NOMO-1 (cell line): ENCODE results near the gene DBI.
"Not testable (repeated sequence)": the region's sequence is repeated elsewhere in the genome, so short reads cannot be mapped to it uniquely, and the experiment has no call there.

Source experiments
- DNase-seq, 2 experiments: peaks; one replicate each; lab custom pipeline; 2025; ENCODE audit not compliant: unreplicated experiment in 2 of 2; lab: John Stamatoyannopoulos, UW

The DBI gene

DNA sequence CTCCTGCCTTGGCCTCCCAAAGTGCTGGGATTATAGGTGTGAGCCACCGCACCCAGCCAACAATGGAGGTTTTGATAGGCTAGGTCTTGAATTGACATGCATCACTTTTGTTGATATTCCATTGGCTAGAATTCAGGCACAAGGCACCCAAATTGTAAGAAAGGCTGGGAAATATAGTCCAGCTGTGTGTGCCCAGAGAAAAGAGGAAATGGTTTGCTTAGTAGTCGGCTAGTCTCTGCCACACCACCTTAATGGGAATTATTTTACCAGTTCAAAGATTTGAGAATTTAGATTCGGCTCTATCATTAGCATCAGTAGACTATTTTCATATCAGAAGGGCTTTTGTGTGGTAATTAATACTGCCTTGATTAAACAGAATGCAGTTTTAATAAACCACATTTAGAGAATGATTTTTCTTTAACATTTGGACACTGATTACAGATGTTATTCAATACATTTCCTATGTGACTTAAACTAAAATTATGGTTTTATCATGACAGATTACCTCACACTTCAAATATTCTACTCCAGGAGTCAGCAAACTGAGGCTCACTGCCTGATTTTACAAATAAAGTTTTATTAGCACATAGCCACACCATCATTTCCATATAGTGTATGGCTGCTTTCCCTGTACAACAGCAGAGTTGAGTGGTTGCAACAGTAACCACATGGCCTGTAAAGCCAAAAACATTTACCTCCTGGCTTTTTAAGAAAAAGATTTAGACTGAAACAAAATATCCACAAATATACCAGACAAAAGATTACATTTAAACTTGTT is 27.4 kb downstream of the DBI start:
- peak in 1 of 2 experiments; percentile 8 for DNase-seq

DNA sequence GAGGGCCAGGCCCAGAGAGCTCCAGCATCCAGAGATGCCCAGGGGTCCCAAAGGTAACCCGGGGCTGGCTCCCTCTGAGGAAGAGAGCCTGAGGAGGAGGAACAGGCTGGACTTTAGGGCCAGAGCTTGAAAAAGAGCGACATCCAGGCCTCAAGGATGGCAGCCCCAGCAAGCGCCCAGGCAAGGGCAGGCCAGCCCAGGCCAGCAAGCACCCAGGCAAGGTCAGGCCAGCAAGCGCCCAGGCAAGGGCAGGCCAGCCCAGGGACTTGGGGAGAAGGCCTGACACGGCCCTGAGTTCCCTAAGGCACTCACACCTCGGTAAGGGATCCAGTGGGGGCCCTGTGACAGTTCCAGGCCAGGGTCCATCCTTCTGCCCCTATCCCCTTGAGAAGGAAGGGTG is 30.4 kb downstream of the DBI start:
- DNase-seq, result no peak

DNA sequence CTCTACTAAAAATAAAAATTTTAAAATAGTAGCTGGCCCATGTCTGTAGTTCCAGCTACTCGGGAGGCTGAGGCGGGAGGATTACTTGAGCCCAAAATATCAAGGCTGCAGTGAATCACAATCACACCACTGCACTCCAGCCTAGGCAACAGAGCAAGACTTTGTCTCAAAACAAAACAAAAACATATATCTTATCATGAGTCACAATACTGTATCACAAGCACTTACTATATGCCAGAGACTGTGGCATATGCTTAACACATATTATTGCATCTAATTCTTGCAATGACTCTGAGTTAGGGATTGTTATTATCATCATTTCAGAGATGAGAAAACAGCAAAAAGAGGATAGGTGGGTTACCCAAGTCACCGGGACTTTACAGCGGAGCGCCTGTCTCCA is 35.3 kb downstream of the DBI start:
- DNase-seq, result no peak

DNA sequence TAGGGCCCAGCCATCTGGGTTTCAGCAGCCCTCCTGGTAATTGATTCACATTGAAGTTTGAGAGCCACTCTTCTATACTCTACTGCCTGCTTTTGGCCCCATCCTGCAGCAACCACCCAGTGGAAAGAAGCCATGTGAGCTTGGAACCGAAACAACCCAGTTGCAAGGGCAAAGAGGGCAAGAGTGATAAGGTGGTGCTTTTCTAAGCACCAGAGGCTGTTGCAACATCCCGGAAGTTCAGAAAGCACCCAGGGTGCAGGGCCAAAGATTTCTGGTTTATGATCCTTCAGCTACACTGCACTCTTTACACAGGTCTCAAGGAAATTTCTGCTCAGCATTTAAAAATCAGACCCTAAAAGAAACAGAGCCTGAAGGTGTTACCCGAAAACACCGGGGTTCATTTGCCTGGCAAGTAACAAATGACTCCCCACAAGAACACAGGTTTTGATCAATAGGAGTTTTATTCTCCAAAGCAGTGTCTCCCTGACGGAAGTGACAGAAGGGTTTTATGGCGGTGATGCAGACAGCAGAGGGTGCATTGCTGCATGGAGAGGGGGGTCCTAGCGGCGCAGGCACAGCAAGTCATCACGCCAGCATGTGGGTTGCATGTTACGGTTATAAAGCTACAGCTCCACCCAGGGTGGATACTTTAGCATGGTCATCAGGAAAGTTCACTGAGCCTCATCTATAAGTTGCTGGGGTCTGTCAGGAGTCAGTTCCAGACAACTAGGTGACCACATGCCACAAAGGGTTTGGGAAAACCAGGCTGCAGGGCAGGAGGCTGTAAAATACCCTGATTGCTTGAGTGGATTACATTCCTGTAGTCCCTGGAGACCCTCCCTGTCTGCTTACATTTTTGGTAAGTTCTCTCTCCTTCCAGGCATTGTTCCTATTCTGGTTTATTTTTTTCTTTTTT is 36.1 kb downstream of the DBI start:
- peak; percentile 17 to 20 for DNase-seq

DNA sequence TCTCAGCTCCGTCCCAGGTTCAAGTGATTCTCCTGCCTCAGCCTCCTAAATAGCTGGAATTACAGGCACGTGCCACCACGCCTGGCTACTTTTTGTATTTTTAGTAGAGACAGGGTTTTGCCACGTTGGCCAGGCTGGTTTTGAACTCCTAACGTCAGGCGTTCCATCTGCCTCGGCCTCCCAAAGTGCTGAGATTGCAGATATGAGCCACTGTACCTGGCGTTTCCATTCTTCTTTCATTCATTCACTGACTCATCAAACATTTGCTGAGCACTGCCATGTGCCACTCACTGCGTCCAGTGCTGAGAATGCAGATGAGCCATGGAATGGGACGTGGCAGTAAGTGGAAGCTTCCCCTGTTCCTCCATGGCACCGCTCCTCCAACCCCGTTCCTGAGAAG is 36.8 kb downstream of the DBI start:
- not testable (repeated sequence) for DNase-seq

DNA sequence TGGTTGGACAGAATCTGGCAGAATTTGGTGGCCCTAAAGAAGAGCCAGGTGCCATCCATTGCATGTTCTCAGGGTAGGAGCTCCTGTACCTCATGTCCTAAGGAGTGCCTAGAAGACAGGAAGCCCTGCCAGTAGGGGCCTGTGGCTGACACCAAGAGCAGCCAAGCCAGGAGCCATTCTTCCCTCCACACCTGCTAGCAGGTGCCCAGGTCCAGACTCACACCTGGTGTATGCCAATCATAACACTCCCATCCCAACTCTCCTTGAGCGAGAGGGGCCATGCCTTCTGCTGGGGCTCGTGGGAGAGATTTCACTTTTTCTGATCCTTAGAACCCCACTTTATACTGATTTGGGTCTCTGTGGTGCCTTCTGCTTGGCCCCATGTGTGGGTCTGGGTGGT is 38.4 kb downstream of the DBI start:
- DNase-seq, result no peak

DNA sequence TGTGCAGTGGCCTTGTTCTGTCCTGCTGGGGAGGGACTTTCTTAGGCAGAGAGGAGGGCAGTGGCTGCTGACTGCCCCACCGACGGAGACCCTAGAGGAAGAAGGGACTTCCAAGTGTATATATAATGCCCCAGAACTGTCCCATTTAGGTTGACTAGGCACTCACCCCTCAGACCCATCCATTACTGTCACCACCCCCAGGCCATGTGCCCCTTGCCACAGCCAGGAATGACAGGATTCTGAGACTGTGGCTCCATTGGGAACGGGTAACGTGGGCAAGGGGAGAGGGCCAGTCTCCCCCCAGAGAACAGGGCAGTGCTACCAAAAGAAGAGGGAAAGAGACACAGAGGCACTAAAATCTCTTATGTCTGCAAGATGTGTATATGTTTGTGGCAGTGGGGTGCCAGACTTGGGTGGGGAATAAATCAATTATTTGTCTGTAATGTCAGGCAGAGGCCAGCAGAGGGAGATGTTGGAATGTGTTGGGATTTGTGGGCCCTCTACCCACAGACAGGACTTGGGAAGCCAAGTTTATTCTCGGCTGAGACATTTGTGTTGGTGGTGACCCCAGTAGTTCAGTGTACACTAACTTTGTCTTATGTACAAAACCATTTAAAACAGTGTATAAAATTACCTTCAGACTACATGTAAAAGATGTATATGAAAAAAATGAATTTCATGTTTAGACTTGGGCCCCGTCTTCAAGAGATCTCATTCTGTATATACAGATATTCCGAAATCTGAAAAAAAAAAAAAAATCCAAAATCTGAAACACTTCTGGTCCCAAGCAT is 40.8 kb downstream of the DBI start:
- peak; percentile 29 to 38 for DNase-seq

DNA sequence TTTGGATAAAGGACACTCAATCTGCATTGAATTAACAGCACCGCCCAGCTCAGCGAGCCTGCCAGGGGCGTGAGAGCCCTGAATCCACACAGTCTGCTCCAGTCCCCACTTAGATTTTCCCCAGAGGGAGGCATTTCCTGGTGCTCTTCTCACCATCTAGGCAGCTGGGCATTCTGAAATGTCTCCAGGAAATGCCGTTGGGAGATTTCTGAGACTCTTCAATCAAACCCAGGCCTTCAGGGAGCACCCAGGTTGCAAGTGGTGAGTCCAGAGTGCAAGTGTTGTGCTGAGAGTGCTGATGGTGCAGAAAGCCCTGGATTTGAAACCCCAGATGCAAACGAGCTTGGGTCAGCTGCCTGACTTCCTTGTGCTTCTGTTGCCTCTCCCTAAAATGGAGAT is 41.4 kb downstream of the DBI start:
- no peak for DNase-seq

DNA sequence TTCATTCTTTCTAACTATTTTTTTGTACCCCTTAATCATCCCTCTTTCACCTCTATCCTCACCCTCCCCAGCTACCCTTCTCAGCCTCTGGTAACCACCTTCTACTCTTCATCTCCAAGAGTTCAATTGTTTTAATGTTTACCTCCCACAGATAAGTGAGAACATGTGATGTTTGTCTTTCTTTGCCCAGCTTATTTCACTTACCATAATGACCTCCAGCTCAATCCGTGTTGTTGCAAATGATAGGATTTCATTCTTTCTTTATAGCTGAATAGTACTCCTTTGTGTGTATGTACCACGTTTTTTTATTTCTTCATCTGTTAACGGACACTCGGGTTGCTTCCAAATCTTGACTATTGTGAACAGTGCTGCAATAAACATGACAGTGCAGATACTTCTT is 42.7 kb downstream of the DBI start:
- DNase-seq, result no peak

DNA sequence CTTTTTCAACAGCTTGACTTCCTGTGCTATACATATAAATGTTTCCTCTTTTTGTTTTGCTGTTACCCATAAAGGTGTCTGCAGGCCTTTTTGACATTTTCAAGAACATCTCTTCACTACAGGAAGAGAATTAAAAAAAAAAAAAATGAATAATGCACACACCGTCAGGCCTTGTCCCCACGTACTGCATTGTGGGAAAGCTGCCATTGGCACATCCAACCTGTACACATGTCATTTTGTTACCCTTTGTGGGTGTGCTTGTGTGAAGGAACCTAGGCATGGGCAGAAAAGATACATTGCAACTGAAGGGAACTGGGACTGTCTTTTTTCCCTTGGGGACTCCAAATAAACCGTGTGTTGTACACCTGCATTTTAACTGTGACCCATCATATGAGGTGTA is 48.1 kb downstream of the DBI start:
- peak; percentile 6 to 38 for DNase-seq

DNA sequence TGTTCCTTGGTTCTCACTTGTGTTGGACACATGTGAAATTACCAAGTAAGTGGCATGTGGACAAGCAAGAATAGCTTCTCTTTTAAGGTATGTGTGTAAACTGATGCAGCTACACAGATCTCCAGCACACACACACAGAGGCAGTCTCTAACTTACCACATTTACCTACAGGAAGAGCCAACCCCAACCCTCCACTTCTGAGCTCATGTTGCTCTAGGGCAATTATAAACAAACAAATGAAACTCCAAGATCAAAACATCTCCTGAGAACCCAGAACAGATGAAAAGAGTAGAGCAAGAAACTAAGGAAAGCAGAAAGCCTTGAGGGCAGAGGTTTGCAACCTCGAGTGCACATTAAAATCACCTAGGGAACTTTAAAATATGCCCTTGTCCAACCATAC is 48.9 kb downstream of the DBI start:
- no peak for DNase-seq

DNA sequence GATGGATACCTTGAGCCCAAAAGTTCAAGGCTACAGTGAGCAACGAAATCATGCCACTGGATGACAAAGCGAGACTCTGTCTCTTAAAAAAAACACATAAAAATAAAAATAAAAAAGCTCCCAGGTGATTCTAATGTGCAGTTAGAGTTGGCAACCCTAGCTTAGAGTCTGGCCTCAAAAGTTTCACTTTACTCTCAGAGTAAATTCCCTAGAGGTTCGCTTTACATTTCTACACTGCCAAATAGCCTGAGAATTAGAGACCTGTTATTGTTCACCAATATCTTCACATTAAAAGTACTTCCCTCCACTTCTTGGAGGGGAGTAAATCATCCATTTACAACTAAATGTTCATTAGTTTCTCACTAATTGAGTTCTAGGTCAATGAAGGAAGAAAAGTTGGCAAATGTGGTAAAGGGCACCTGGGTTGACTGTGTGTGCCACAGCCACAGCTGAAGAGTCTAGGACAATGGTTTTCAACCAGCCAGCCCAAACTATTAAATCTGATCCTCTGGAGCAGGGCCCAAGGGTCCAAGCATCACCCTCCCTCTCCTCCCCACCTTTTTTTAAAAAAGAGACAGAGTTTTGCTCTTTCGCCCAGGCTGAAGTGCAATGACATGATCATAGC is 49.6 kb downstream of the DBI start:
- DNase-seq, result no peak

DNA sequence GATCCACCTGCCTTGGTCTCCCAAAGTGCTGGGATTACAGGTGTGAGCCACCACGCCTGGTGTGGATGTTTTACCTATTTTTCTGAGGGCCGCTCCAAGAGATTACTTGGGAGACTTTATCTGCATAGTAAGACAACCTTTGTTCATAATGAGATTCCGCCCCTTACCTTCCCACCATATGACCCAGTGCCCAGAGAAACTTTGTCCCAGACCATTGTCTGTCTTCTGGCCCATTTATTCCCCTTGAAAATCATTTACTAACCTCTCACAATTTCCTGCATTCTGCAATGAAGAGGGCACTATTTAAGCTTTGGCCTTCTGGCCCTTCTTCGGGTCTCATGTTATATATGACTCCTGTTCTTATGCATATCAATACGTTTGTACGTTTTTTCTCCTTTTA is 51.1 kb downstream of the DBI start:
- no peak for DNase-seq

DNA sequence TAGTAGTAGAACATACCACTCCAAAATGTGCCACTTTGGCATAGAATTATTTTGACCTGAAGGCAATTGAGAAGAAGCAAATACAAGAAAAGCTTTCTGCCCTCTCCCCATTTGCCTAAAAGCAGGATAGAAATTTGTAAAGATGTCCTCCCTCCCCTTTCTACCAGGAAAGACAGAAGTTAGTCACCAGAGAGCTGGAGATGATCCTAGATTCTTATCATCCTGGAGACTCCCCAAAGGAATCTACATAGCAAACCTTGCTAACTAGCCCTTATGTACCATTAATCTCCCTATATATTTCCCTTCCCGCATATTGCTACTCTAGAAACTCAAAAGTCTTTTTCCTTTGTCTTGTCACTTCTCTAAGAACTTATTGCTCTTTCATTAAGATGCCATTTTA is 52.3 kb downstream of the DBI start:
- DNase-seq, result no peak

DNA sequence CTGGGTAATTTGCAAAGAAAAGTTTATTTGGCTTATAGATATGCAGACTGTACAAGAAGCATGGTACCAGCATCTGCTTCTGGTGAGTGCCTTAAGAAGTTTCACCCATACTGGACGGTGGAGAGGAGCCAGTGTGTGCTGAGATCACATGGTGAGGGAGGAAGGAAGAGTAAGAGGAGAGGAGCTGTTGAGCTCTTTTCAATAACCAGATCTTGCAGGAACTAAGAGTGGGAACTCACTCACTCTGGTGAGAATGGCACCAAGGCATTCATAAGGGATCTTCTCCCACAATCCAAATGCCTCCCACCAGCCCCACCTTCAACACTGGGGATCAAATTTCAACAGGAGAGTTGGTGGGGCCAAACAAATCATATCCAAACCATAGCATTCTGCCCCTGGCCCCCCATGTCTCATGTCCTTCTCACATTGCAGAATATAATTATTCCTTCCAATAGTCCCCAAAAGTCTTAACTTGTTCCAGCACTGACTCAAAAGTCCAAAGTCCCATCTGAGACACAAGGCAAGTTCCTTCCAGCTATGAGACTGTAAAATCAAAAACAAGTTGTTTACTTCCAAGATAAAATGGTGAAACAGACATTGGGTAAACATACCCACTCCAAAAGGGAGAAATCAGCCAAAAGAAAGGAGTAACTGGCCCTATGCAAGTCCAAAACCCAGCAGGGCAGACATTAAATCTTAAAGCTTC is 53.2 kb downstream of the DBI start:
- DNase-seq, result no peak

DNA sequence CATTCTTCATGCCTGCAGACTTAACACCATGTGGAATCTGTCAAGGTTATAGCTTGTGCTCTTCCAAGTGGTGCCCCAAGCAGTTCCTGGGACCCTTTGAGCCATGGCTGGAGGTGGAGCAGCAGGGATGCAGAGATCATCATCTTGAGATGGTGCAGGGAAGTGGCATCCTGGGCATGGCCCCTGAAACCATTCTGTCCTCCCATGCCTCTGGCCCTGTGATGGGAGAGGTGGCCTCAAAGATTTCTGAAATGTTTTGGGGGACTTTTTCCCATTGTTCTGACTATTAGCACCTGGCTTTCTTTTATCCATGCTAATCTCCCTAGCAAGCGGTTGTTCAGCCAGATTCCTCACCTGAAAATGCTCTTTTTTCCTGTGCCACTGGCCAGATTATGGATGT is 54.5 kb downstream of the DBI start:
- DNase-seq, result no peak

DNA sequence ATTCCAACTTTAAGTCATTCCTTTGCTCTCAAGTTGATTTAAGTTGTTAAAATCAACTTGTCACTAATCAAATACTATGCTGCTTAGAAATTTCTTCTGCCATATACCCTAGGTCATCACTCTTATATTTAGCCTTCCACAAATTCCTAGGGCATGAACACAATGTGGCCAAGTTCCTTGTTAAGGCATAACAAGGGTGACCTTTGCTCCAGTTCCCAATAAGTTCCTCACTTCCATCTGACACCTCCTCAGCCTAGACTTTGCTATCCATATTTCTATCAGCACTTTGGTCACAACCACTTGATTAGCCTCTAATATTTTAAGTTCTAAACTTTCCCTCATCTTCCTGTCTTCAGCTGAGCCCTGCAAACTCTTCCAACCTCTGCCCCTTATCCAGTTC is 55.0 kb downstream of the DBI start:
- DNase-seq, result no peak
